ENCODE results near the gene IFT80. TPM values are rescaled to one million over a fixed set of nuclear protein-coding genes. Genes with fewer than 3 reads are reported as not detected.

IFT80 gene
- total RNA-seq, 1 donor from 2014 or later = 24.0 TPM

DNA sequence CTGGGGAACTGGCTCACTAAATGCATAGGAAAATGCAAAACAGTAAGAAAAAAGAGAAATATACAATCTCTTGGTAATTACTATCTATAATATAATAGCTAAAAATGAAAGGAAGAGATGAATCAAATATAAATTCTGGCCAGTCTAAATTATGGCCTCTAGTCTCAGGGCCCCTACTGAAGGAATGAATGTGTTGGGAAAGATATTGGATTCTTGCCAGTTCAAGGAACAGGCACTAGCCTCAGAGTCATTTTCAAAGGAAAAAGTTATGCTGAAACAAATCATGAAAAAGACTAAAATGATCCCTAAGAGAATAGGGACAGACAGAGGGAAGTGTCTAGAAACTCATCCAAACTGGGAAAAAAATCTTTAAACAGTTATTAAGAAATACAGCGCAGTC lies 111.4 kb downstream of the IFT80 start:
- H3K4me3 ChIP-seq (ENCODE audit: low read depth, low read length) = no peak overlapping the region
- no peak for DNase-seq (ENCODE audit: low read depth)
- H3K27me3 ChIP-seq (ENCODE audit: control insufficient read depth, insufficient read depth, low read length) = no peaks in the 10 kb centered on the region
- TF ChIP-seq, protein P1, sequence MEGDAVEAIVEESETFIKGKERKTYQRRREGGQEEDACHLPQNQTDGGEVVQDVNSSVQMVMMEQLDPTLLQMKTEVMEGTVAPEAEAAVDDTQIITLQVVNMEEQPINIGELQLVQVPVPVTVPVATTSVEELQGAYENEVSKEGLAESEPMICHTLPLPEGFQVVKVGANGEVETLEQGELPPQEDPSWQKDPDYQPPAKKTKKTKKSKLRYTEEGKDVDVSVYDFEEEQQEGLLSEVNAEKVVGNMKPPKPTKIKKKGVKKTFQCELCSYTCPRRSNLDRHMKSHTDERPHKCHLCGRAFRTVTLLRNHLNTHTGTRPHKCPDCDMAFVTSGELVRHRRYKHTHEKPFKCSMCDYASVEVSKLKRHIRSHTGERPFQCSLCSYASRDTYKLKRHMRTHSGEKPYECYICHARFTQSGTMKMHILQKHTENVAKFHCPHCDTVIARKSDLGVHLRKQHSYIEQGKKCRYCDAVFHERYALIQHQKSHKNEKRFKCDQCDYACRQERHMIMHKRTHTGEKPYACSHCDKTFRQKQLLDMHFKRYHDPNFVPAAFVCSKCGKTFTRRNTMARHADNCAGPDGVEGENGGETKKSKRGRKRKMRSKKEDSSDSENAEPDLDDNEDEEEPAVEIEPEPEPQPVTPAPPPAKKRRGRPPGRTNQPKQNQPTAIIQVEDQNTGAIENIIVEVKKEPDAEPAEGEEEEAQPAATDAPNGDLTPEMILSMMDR (IDR thresholded peaks at IDR 0.05; ENCODE audit: insufficient read depth, low read length, poor library complexity, severe bottlenecking) = no peak
- H3K36me3 ChIP-seq (ENCODE audit: control insufficient read depth, insufficient read depth, low read length) = no peaks in the 10 kb centered on the region

DNA sequence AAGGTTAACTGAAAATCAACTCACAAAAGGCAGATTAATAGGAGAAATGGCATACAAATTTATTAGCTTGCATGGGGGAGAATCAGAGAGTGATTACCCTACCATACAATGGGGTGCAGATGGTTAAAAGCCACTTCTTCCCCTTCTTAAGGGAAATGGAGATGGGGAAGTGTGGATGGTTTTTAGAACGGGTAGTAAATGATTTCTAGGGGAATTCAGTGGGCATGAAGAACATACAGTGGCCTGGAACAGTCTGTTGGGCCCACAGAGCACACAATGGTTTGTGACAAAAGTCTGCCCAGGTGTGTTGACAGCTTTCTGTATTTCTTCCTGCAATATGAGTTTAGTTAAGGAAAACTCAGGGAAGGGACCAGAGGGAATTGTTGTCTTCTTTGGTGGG lies 112.8 kb downstream of the IFT80 start:
- TF ChIP-seq, protein P1 (IDR thresholded peaks at IDR 0.05; ENCODE audit: insufficient read depth, low read length, poor library complexity, severe bottlenecking) = no peak

DNA sequence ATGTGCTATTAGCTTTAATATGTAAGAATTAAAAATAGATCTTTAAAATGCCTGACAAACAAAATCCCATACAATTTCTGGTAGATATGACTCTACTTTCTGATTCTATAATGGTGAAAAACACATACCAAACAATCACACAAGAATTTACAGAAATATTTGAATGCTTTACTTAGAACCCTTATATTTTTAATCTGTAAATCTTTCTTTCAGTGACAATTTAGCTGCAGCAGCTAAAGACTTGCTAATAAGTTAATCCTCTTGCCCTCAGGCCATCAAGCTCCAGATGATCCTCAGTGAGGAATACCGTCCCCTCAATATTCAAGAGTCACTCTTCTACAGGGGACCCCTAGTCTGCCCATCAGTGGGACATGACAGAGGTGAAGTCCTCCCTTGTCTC lies 118.2 kb downstream of the IFT80 start:
- Histone ChIP-seq H3K27me3 (ENCODE audit: control insufficient read depth, insufficient read depth, low read length) (no peaks in the 10 kb centered on the region), H3K36me3 (ENCODE audit: control insufficient read depth, insufficient read depth, low read length) (no peaks in the 10 kb centered on the region), H3K4me3 (ENCODE audit: low read depth, low read length) (no peak overlapping the region)
- DNase-seq (ENCODE audit: low read depth) = no peak
- TF ChIP-seq, protein P1 (IDR thresholded peaks at IDR 0.05; ENCODE audit: insufficient read depth, low read length, poor library complexity, severe bottlenecking) = no peak

More for the DNA sequence above, 112.8 kb downstream of the IFT80 start:
- no peak overlapping the region for H3K4me3 ChIP-seq (ENCODE audit: low read depth, low read length)
- DNase-seq (ENCODE audit: low read depth) = no peak
- H3K36me3 ChIP-seq (ENCODE audit: control insufficient read depth, insufficient read depth, low read length) = no peaks in the 10 kb centered on the region
- no peaks in the 10 kb centered on the region for H3K27me3 ChIP-seq (ENCODE audit: control insufficient read depth, insufficient read depth, low read length)

DNA sequence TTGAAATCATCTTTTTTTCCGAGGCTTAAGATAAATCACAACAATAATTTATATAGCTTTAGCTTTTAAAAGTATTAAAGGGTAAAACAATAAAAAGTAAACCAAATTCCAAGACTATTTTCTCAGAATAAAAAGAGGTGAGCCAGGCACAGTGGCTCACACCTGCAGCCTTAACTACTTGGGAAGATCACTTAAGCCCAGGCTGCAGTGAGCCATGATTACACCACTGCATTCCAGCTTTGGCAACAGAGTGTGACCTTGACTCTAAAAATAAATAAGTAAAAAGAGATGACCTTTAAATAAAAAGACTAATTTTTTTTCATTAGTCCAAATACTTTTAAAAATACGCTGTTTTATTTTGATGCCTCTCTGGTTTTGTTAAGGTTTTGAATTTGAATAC lies 119.4 kb downstream of the IFT80 start:
- TF ChIP-seq, protein P1 (IDR thresholded peaks at IDR 0.05; ENCODE audit: insufficient read depth, low read length, poor library complexity, severe bottlenecking) = no peak
- no peaks in the 10 kb centered on the region for H3K36me3 ChIP-seq (ENCODE audit: control insufficient read depth, insufficient read depth, low read length)
- no peaks in the 10 kb centered on the region for H3K27me3 ChIP-seq (ENCODE audit: control insufficient read depth, insufficient read depth, low read length)
- H3K4me3 ChIP-seq (ENCODE audit: low read depth, low read length) = no peak overlapping the region
- DNase-seq (ENCODE audit: low read depth) = no peak

DNA sequence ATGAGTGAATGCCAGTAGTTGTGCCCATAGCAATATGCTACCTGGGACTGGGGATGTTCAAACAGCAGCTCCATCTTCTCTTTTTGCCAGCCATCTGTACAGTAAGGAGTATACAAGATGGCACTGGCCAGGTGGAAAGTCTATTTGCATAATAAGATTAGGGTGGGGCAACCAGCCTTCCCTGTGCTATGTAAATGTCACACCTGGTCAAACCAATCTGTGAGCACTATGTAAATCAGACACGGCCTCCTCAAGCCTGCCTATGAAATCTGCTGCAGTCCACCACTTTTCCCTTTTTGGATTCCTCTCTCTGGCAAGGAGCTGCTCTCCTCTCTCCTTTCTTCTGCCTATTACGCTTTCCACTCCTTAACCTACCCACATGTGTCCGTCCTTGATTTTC lies 120.8 kb downstream of the IFT80 start:
- Histone ChIP-seq H3K36me3 (ENCODE audit: control insufficient read depth, insufficient read depth, low read length) (no peaks in the 10 kb centered on the region), H3K4me3 (ENCODE audit: low read depth, low read length) (no peak overlapping the region), H3K27me3 (ENCODE audit: control insufficient read depth, insufficient read depth, low read length) (no peaks in the 10 kb centered on the region)
- TF ChIP-seq, protein P1 (IDR thresholded peaks at IDR 0.05; ENCODE audit: insufficient read depth, low read length, poor library complexity, severe bottlenecking) = no peak
- no peak for DNase-seq (ENCODE audit: low read depth)

DNA sequence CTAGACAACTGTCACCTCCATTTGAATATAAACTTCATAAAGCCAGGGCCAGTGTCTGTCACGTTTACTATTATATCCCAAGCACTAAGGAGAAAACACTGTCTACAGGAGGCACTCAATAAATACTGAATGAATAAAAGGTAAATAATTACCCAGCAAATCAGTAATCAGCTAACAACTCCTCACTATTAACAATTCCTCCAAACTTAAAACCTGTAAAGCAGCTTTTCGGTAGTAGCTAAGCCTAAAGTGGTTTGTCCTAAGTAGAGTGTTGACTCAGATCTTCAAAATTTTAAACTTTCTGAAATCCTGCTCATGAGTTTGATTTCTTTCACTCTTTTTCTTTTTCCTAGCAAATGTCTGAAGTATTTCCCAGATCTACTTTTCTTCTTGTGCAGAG lies 133.9 kb downstream of the IFT80 start:
- DNase-seq (ENCODE audit: low read depth) = no peak
- Histone ChIP-seq H3K27me3 (ENCODE audit: control insufficient read depth, insufficient read depth, low read length) (no peaks in the 10 kb centered on the region), H3K36me3 (ENCODE audit: control insufficient read depth, insufficient read depth, low read length) (no peaks in the 10 kb centered on the region), H3K4me3 (ENCODE audit: low read depth, low read length) (no peak overlapping the region)
- TF ChIP-seq, protein P1 (IDR thresholded peaks at IDR 0.05; ENCODE audit: insufficient read depth, low read length, poor library complexity, severe bottlenecking) = no peak
